ENCODE measurements around the gene TLR9. TPM values are rescaled to one million over a fixed set of nuclear protein-coding genes. Genes with fewer than 3 reads are reported as not detected.

TLR9 gene
- total RNA-seq, 1 experiment from 2014 or later = not detected

DNA sequence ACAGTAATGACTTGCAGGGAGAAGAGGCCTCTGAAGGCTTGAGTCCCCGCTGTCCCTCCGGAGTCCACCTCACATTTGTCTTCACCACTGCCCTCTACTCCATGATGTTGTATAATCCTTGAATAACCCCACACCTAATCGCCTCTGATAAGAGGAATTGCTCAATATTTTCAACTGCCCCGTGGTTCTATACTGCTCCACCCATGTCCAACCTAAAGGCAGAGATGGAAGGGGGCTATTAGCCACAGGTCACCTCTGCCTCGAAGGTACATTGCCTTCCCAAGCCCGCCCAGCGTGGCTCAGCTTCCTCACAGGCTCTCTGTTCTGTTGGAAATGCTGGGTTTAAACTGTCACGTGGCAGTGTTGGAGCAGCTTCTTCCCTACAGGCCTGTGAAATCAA is 12.4 kb downstream of the TLR9 start:
- POLR2A ChIA-PET = no interaction called here
- Mint-ChIP-seq H3K4me3 (no peak overlapping the region), H3K36me3 (peaks cover 75% of the 10 kb centered on the region), H3K9me3 (no peaks in the 10 kb centered on the region), H3K27me3 (ENCODE audit: low read depth) (no peaks in the 10 kb centered on the region), H3K4me1 (no peaks in the 10 kb centered on the region), H3K27ac (no peak overlapping the region)
- CTCF ChIA-PET = no interaction called here
- no peak for ATAC-seq
- no peak for DNase-seq (ENCODE audit: low spot score)
- TF ChIP-seq GTF2I (CRISPR knock-in tag; conservative IDR thresholded peaks at IDR 0.05) (no peak), GRHL2 (CRISPR knock-in tag; IDR thresholded peaks at IDR 0.05; ENCODE audit: insufficient replicate concordance, severe bottlenecking) (no peak), ESRRA (CRISPR knock-in tag; IDR thresholded peaks at IDR 0.05; ENCODE audit: borderline replicate concordance) (no peak), OVOL2 (CRISPR knock-in tag; IDR thresholded peaks at IDR 0.05; ENCODE audit: borderline replicate concordance) (no peak), JAZF1 (CRISPR knock-in tag; IDR thresholded peaks at IDR 0.05) (no peak), IRF2 (CRISPR knock-in tag; IDR thresholded peaks at IDR 0.05; ENCODE audit: borderline replicate concordance, low read depth) (no peak)
- TF ChIP-seq, protein P1, sequence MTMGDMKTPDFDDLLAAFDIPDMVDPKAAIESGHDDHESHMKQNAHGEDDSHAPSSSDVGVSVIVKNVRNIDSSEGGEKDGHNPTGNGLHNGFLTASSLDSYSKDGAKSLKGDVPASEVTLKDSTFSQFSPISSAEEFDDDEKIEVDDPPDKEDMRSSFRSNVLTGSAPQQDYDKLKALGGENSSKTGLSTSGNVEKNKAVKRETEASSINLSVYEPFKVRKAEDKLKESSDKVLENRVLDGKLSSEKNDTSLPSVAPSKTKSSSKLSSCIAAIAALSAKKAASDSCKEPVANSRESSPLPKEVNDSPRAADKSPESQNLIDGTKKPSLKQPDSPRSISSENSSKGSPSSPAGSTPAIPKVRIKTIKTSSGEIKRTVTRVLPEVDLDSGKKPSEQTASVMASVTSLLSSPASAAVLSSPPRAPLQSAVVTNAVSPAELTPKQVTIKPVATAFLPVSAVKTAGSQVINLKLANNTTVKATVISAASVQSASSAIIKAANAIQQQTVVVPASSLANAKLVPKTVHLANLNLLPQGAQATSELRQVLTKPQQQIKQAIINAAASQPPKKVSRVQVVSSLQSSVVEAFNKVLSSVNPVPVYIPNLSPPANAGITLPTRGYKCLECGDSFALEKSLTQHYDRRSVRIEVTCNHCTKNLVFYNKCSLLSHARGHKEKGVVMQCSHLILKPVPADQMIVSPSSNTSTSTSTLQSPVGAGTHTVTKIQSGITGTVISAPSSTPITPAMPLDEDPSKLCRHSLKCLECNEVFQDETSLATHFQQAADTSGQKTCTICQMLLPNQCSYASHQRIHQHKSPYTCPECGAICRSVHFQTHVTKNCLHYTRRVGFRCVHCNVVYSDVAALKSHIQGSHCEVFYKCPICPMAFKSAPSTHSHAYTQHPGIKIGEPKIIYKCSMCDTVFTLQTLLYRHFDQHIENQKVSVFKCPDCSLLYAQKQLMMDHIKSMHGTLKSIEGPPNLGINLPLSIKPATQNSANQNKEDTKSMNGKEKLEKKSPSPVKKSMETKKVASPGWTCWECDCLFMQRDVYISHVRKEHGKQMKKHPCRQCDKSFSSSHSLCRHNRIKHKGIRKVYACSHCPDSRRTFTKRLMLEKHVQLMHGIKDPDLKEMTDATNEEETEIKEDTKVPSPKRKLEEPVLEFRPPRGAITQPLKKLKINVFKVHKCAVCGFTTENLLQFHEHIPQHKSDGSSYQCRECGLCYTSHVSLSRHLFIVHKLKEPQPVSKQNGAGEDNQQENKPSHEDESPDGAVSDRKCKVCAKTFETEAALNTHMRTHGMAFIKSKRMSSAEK (CRISPR knock-in tag; IDR thresholded peaks at IDR 0.05; ENCODE audit: borderline replicate concordance) = no peak
- TF ChIP-seq, protein P2, sequence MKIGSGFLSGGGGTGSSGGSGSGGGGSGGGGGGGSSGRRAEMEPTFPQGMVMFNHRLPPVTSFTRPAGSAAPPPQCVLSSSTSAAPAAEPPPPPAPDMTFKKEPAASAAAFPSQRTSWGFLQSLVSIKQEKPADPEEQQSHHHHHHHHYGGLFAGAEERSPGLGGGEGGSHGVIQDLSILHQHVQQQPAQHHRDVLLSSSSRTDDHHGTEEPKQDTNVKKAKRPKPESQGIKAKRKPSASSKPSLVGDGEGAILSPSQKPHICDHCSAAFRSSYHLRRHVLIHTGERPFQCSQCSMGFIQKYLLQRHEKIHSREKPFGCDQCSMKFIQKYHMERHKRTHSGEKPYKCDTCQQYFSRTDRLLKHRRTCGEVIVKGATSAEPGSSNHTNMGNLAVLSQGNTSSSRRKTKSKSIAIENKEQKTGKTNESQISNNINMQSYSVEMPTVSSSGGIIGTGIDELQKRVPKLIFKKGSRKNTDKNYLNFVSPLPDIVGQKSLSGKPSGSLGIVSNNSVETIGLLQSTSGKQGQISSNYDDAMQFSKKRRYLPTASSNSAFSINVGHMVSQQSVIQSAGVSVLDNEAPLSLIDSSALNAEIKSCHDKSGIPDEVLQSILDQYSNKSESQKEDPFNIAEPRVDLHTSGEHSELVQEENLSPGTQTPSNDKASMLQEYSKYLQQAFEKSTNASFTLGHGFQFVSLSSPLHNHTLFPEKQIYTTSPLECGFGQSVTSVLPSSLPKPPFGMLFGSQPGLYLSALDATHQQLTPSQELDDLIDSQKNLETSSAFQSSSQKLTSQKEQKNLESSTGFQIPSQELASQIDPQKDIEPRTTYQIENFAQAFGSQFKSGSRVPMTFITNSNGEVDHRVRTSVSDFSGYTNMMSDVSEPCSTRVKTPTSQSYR (CRISPR knock-in tag; IDR thresholded peaks at IDR 0.05) = no peak

DNA sequence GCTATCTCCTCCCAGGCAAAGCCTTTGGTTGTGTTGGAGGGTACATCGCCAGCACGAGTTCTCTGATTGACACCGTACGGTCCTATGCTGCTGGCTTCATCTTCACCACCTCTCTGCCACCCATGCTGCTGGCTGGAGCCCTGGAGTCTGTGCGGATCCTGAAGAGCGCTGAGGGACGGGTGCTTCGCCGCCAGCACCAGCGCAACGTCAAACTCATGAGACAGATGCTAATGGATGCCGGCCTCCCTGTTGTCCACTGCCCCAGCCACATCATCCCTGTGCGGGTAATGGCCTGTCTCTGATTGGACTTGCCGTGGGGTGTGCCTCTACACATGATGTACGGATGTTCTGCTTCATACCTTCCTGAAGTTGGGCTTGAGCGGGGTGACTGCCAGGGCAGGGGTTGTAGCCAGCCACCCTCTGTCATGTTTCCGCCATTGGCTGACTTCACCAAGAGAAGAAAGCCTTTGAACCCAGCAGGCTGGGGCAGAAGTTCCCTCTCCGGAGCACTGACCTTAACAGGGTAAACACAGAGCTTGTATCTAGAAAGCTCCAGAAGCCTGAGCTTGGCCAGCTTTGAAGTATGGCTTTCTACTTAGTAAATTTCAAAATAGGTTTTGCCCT is 14.1 kb downstream of the TLR9 start:
- Mint-ChIP-seq H3K9me3 (no peaks in the 10 kb centered on the region), H3K27ac (no peak overlapping the region), H3K36me3 (peaks cover 87% of the 10 kb centered on the region), H3K4me1 (no peaks in the 10 kb centered on the region), H3K4me3 (no peak overlapping the region), H3K27me3 (ENCODE audit: low read depth) (no peaks in the 10 kb centered on the region)
- no peak for DNase-seq (ENCODE audit: low spot score)
- no peak for ATAC-seq
- ChIA-PET CTCF (interaction anchor here (0.9 to 1.0 kb wide), 2 partner anchors 9 to 196 kb away, joined by 4 read pairs; no protein-coding TSS in a partner anchor), POLR2A (no interaction called here)
- no peak for TF ChIP-seq TCF7 (CRISPR knock-in tag; IDR thresholded peaks at IDR 0.05; ENCODE audit: low read depth)
- TF ChIP-seq ETV6 (CRISPR knock-in tag; IDR thresholded peaks at IDR 0.05) = no peak
- TF ChIP-seq CBFB (CRISPR knock-in tag; IDR thresholded peaks at IDR 0.05; ENCODE audit: low read depth) = no peak
- TF ChIP-seq, protein P1 (CRISPR knock-in tag; IDR thresholded peaks at IDR 0.05; ENCODE audit: borderline replicate concordance) = no peak
- no peak for TF ChIP-seq SOX15 (CRISPR knock-in tag; IDR thresholded peaks at IDR 0.05)
- TF ChIP-seq JUN (CRISPR knock-in tag; IDR thresholded peaks at IDR 0.05) = no peak
- TF ChIP-seq, protein P3, sequence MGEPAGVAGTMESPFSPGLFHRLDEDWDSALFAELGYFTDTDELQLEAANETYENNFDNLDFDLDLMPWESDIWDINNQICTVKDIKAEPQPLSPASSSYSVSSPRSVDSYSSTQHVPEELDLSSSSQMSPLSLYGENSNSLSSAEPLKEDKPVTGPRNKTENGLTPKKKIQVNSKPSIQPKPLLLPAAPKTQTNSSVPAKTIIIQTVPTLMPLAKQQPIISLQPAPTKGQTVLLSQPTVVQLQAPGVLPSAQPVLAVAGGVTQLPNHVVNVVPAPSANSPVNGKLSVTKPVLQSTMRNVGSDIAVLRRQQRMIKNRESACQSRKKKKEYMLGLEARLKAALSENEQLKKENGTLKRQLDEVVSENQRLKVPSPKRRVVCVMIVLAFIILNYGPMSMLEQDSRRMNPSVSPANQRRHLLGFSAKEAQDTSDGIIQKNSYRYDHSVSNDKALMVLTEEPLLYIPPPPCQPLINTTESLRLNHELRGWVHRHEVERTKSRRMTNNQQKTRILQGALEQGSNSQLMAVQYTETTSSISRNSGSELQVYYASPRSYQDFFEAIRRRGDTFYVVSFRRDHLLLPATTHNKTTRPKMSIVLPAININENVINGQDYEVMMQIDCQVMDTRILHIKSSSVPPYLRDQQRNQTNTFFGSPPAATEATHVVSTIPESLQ (CRISPR knock-in tag; IDR thresholded peaks at IDR 0.05) = no peak
- TF ChIP-seq, protein P4, sequence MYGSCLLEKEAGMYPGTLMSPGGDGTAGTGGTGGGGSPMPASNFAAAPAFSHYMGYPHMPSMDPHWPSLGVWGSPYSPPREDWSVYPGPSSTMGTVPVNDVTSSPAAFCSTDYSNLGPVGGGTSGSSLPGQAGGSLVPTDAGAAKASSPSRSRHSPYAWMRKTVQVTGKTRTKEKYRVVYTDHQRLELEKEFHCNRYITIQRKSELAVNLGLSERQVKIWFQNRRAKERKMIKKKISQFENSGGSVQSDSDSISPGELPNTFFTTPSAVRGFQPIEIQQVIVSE (CRISPR knock-in tag; IDR thresholded peaks at IDR 0.05; ENCODE audit: borderline replicate concordance) = no peak
- TF ChIP-seq, protein P5, sequence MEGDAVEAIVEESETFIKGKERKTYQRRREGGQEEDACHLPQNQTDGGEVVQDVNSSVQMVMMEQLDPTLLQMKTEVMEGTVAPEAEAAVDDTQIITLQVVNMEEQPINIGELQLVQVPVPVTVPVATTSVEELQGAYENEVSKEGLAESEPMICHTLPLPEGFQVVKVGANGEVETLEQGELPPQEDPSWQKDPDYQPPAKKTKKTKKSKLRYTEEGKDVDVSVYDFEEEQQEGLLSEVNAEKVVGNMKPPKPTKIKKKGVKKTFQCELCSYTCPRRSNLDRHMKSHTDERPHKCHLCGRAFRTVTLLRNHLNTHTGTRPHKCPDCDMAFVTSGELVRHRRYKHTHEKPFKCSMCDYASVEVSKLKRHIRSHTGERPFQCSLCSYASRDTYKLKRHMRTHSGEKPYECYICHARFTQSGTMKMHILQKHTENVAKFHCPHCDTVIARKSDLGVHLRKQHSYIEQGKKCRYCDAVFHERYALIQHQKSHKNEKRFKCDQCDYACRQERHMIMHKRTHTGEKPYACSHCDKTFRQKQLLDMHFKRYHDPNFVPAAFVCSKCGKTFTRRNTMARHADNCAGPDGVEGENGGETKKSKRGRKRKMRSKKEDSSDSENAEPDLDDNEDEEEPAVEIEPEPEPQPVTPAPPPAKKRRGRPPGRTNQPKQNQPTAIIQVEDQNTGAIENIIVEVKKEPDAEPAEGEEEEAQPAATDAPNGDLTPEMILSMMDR (IDR thresholded peaks at IDR 0.05) = no peak
- TF ChIP-seq, protein P6, sequence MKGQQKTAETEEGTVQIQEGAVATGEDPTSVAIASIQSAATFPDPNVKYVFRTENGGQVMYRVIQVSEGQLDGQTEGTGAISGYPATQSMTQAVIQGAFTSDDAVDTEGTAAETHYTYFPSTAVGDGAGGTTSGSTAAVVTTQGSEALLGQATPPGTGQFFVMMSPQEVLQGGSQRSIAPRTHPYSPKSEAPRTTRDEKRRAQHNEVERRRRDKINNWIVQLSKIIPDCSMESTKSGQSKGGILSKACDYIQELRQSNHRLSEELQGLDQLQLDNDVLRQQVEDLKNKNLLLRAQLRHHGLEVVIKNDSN (CRISPR knock-in tag; IDR thresholded peaks at IDR 0.05) = no peak
